PFSK-1 (cell line): ENCODE data around the gene IQCM.

Experiments
- POLR2AphosphoS5 ChIP-seq: IDR thresholded peaks from 2 replicates; pipeline ENCODE4 v1.6.1; 2012; ENCODE audit warnings: low read depth, mild to moderate bottlenecking, control low read depth, low read length, moderate library complexity
- REST ChIP-seq, 2 experiments: IDR thresholded peaks; 2 replicates each; pipeline versions ENCODE4 v1.6.1 to v1.8.0; 2011 to 2012; ENCODE audit warnings: low read depth in 2 of 2, low read length in 2 of 2, control low read depth in 1 of 2, inconsistent platforms in 1 of 2, mild to moderate bottlenecking in 1 of 2, moderate library complexity in 1 of 2; ENCODE audit not compliant: insufficient read depth in 1 of 2
- SIN3A ChIP-seq: IDR thresholded peaks from 2 replicates; pipeline ENCODE4 v1.6.1; 2012; ENCODE audit warnings: mild to moderate bottlenecking, low read length, moderate library complexity, borderline replicate concordance; ENCODE audit not compliant: insufficient read depth
- TAF1 ChIP-seq: IDR thresholded peaks from 2 replicates; pipeline ENCODE4 v1.6.1; 2012; ENCODE audit warnings: low read length, control low read depth, borderline replicate concordance; ENCODE audit not compliant: insufficient read depth

GRCh38 chr4:149584722-149585121 lies 230.9 kb downstream of the IQCM start:
- TF ChIP-seq POLR2AphosphoS5 (no peak), TAF1 (no peak), SIN3A (no peak), REST (IDR thresholded peaks at IDR 0.05; ENCODE audit: insufficient read depth in 1 of 2, low read depth in 2 of 2, low read length in 2 of 2) (no peak)
